Measurements from ENCODE around the gene ARMC3.

GRCh38 chr10:23065181-23065948 lies 137.5 kb downstream of the ARMC3 start:
- TF ChIP-seq CTCF (IDR thresholded peaks at IDR 0.05) (no peak), ZFX (IDR thresholded peaks at IDR 0.05; ENCODE audit: borderline replicate concordance) (no peak)

Data from 22Rv1 (cell line).